Adipocyte (in vitro differentiated cells): Measurements from ENCODE around the gene CXCL17.
"Not testable (repeated sequence)": the region's sequence is repeated elsewhere in the genome, so short reads cannot be mapped to it uniquely, and the experiment has no call there.

Experiments used
- DNase-seq: peaks from one replicate; pipeline ENCODE4 v3.0.0-alpha.2; 2015; ENCODE audit warnings: low read depth
- H3K27me3 ChIP-seq: replicated peaks from 2 replicates; pipeline ENCODE4 v1.7.0; 2013; ENCODE audit warnings: mild to moderate bottlenecking, low read length, moderate library complexity; ENCODE audit not compliant: control insufficient read depth, insufficient read depth
- H3K36me3 ChIP-seq: 2 replicates; pipeline ENCODE4 v1.7.0; 2013; ENCODE audit warnings: low read length, mild to moderate bottlenecking, moderate library complexity; ENCODE audit not compliant: control insufficient read depth, insufficient read depth, severe bottlenecking
- H3K4me1 ChIP-seq: 2 replicates; pipeline ENCODE4 v1.7.0; 2013; ENCODE audit warnings: mild to moderate bottlenecking, low read length, moderate library complexity; ENCODE audit not compliant: control insufficient read depth, insufficient read depth
- H3K4me3 ChIP-seq: 2 replicates; pipeline ENCODE4 v1.7.0; 2013; ENCODE audit warnings: mild to moderate bottlenecking, low read length, moderate library complexity
- H3K9ac ChIP-seq: 2 replicates; pipeline ENCODE4 v1.7.0; 2013; ENCODE audit warnings: mild to moderate bottlenecking, low read length, moderate library complexity
- H3K9me3 ChIP-seq: 2 replicates; pipeline ENCODE4 v1.7.0; 2013; ENCODE audit warnings: mild to moderate bottlenecking, low read length, moderate library complexity; ENCODE audit not compliant: control insufficient read depth

Gene CXCL17

DNA sequence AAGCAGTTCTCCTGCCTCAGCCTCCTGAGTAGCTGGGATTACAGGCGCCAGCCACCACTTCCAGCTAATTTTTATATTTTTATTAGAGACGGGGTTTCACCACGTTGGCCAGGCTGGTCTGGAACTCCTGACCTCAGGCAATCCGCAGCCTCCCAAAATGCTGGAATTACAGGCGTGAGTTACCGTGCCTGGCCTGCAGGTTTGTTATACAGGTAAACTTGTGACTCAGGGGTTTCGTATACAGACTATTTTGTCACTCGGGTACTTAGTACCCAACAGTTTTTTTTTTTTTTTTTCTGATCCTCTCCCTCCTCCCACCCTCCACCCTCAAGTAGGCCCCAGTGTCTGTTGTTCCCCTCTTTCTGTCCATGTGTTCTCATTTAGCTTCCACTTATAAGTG lies 18.5 kb upstream of the CXCL17 start:
- H3K4me3 ChIP-seq, DNase-seq, H3K4me1 ChIP-seq, H3K36me3 ChIP-seq, H3K9me3 ChIP-seq, H3K9ac ChIP-seq: not testable (repeated sequence)
- peaks cover 43% of the 10 kb centered on the region for H3K27me3 ChIP-seq

DNA sequence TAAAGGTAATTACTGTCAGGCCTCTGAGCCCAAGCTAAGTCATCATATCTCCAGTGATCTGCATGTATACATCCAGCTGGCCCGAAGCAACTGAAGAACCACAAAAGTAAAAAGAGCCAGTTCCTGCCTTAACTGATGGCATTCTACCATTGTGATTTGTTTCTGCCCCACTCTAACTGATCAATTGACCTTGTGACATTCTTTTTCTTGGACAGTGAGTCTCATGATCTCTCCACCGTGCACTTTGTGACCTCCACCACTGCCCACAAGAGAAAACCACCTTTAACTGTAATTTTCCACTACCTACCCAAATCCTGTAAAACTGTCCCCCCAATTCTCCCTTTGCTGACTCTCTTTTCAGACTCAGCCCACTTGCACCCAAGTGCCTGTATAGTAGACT lies 17.2 kb upstream of the CXCL17 start:
- Histone ChIP-seq H3K9me3 (no peaks in the 10 kb centered on the region), H3K36me3 (peaks cover 5% of the 10 kb centered on the region), H3K9ac (no peak overlapping the region), H3K4me3 (no peak overlapping the region), H3K27me3 (peaks cover 54% of the 10 kb centered on the region), H3K4me1 (no peaks in the 10 kb centered on the region)
- DNase-seq = no peak

- no peak for DNase-seq
- Histone ChIP-seq H3K4me3 (no peak overlapping the region), H3K9ac (no peak overlapping the region), H3K36me3 (no peaks in the 10 kb centered on the region), H3K4me1 (no peaks in the 10 kb centered on the region), H3K9me3 (no peaks in the 10 kb centered on the region), H3K27me3 (peaks cover 58% of the 10 kb centered on the region)
Observed at GRCh38 chr19:42455621-42456081, 12.9 kb upstream of the CXCL17 start.

DNA sequence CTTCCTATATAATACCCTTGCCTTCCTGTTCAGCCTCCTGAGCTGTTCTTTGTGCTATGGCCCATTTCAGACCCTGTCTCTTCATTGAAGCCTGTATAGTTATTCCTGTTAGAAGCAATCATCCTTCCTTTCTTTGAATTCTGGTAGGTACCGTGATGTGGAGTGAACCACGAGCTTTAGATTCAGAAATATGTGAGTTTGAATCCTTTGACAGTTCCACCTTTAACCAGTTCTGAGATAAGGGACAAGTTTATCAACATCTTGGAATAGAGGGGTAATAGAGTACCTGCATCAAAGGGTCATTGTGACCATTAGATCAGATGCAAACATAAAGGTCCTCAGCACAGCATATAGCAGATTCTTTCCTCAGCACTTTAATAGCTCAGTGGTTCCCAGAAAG lies 12.3 kb upstream of the CXCL17 start:
- peaks cover 53% of the 10 kb centered on the region for H3K27me3 ChIP-seq
- H3K4me1 ChIP-seq = peaks cover 3% of the 10 kb centered on the region
- DNase-seq = no peak
- H3K9me3 ChIP-seq = no peaks in the 10 kb centered on the region
- H3K9ac ChIP-seq = no peak overlapping the region
- H3K36me3 ChIP-seq = no peaks in the 10 kb centered on the region
- H3K4me3 ChIP-seq = no peak overlapping the region

DNA sequence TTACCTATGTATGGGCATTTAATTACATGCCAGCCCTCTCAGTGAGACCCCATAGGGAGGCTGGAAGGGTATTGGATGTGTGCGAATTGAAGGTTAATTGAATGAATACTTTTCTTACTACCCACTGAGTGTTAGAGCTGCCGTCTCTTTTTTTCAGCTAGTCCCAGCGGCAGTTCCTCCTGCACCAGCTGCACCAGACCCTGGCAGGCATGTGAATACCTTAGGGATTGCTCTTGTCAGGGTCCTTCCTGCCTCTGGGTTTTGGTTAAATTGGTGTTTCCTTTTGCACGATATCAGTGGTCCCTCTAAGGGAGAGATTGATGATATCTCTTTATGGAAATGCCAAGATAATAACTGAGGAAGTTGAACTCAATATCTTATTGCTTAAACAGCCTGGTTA lies 9.8 kb upstream of the CXCL17 start:
- Histone ChIP-seq H3K36me3 (no peaks in the 10 kb centered on the region), H3K27me3 (peaks cover 42% of the 10 kb centered on the region), H3K4me1 (peaks cover 12% of the 10 kb centered on the region), H3K9ac (no peak overlapping the region), H3K9me3 (no peaks in the 10 kb centered on the region), H3K4me3 (no peak overlapping the region)
- DNase-seq = no peak

DNA sequence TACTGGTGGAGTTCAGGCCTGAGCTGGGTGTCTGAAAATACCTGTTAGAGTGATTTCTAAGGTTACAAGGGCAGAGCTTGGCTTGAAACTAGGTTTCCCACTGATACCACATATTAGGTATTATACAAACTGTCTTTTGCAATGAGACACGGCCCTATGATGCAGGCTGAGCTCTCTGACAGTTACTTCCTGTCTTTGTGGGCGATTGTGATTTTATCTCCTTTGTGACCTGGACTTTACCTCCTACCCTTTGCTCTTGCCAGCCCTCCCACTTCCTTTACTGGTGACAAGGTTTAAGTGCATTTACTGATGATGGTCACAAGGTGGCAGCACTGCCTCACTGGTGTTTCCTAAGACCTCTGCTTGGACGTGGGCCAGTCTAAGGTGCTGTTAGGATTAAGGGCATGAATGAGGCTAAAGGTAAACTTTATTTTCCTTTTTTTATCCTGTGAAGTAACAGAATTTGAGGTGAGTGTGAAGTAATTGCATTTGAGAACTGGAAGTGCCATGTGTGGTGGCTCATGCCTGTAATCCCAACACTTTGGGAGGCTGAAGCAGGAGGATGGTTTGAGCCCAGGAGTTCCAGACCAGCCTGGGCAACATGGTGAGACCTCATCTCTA lies 7.7 kb upstream of the CXCL17 start:
- peak; percentile 84 for DNase-seq
- Histone ChIP-seq H3K4me1 (peaks cover 12% of the 10 kb centered on the region), H3K9me3 (no peaks in the 10 kb centered on the region), H3K36me3 (no peaks in the 10 kb centered on the region), H3K4me3 (no peak overlapping the region), H3K9ac (no peak overlapping the region), H3K27me3 (peaks cover 42% of the 10 kb centered on the region)

DNA sequence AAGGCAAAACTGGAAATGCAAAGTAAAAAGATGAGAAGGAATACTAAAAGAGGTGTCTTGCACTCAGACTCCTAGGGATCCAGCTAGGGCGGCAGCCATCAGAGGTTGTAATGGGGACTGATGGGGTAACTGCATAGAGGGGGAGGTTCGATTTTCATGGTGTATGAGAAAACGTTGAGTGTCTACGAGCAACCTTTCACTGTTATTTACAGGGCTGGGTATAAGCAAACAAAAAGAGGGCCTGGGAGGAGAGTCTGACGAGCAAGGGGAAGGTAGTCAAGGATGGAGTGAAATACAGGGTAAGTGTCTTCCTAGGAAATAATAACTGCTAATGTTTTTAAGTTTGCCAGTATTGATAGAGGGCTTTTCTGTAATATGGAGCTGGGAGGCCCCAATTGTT lies 5.6 kb upstream of the CXCL17 start:
- not testable (repeated sequence) for H3K4me3 ChIP-seq, H3K9me3 ChIP-seq, DNase-seq, H3K9ac ChIP-seq, H3K36me3 ChIP-seq
- Histone ChIP-seq H3K4me1 (peaks cover 12% of the 10 kb centered on the region), H3K27me3 (peaks cover 33% of the 10 kb centered on the region)

DNA sequence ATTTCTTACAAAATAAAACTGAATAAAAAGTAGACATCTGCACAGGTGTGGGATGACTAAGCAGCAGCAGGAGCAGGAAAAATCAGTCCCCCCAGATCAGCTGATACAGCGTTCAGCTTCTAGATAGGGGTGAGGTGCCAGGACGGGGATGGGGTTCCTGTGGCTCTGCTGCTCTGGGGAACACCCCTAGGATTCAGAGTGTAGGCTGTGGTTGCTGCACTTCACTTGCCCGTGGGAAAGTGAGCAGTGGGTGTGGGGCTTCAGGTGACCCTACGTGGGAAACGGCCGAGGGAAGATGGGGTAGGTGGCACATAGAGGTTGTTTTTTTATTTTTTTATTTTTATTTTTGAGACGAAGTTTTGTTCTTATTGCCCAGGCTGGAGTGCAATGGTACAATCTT lies 3.2 kb upstream of the CXCL17 start:
- no peak overlapping the region for H3K4me3 ChIP-seq
- peaks cover 15% of the 10 kb centered on the region for H3K4me1 ChIP-seq
- no peaks in the 10 kb centered on the region for H3K36me3 ChIP-seq

GRCh38 chr19:42443944-42444398 lies 1.2 kb upstream of the CXCL17 start:
- H3K27me3 ChIP-seq = peaks cover 21% of the 10 kb centered on the region
- no peaks in the 10 kb centered on the region for H3K36me3 ChIP-seq
- DNase-seq = no peak
- H3K9ac ChIP-seq = no peak overlapping the region
- no peaks in the 10 kb centered on the region for H3K9me3 ChIP-seq
- H3K4me3 ChIP-seq = no peak overlapping the region
- peaks cover 9% of the 10 kb centered on the region for H3K4me1 ChIP-seq

More for the DNA sequence above, 3.2 kb upstream of the CXCL17 start:
- no peak for DNase-seq
- H3K9me3 ChIP-seq = no peaks in the 10 kb centered on the region
- no peak overlapping the region for H3K9ac ChIP-seq
- H3K27me3 ChIP-seq = peaks cover 21% of the 10 kb centered on the region

DNA sequence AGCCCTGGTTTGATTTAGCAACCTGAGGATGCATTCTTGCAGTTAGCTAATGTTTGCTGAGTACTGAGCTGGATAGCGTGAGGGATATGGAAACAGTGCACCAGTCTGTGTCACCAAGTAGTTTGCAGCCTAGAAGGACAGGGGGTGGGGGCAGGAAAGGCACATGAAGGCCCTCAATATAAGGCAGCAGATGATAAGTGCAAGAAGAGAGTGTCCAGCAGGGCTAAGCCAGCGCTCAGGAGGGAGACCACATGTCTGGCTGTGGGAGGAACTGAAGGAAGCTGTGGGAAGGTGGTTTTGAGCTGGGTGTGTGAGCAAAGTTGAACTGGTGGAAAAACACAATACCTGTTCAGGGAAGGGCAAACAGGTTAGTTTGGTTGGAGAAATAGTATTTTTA lies 1.7 kb downstream of the CXCL17 start:
- no peak for DNase-seq
- Histone ChIP-seq H3K9ac (no peak overlapping the region), H3K27me3 (peaks cover 14% of the 10 kb centered on the region), H3K4me1 (peaks cover 27% of the 10 kb centered on the region), H3K9me3 (no peaks in the 10 kb centered on the region), H3K36me3 (no peaks in the 10 kb centered on the region), H3K4me3 (no peak overlapping the region)

- Histone ChIP-seq H3K27me3 (peaks cover 11% of the 10 kb centered on the region), H3K9ac (no peak overlapping the region), H3K9me3 (no peaks in the 10 kb centered on the region), H3K4me3 (peak overlapping the region; percentile 38), H3K36me3 (no peaks in the 10 kb centered on the region), H3K4me1 (peaks cover 32% of the 10 kb centered on the region)
- peak; percentile 80 for DNase-seq
Observed at GRCh38 chr19:42440357-42441048, 2.2 kb downstream of the CXCL17 start.
